Measurements from ENCODE around the gene CNPY1. TPM values are rescaled to one million over a fixed set of nuclear protein-coding genes. Genes with fewer than 3 reads are reported as not detected.

The CNPY1 gene
- polyA plus RNA-seq, 1 of the 3 experiments (the other 2 are of a cell fraction): not detected

- H3K4me3 ChIP-seq (ENCODE audit: low read depth in 2 of 2, low read length in 1 of 2): no peak overlapping the region
- H3K9me3 ChIP-seq: no peaks in the 10 kb centered on the region
- H3K36me3 ChIP-seq (replicated peaks in 1 of 2; ENCODE audit: control insufficient read depth in 1 of 2, insufficient read depth in 2 of 2, low read length in 1 of 2): no peaks in the 10 kb centered on the region
- H3K4me2 ChIP-seq: no peak overlapping the region
- ChIA-PET CTCF (no interaction called here), POLR2A (no interaction called here)
- H3K27ac ChIP-seq (ENCODE audit: low read depth in 2 of 2, low read length in 1 of 2): no peak overlapping the region
- H3F3A ChIP-seq (replicated peaks; ENCODE audit: insufficient read depth): no peaks in the 10 kb centered on the region
- H4K20me1 ChIP-seq (ENCODE audit: insufficient read depth): no peaks in the 10 kb centered on the region
- H3K9ac ChIP-seq: no peak overlapping the region
- peaks cover 27% of the 10 kb centered on the region for H3K27me3 ChIP-seq (ENCODE audit: insufficient read depth)
- H3K4me1 ChIP-seq (ENCODE audit: control insufficient read depth in 1 of 2, insufficient read depth in 2 of 2, low read depth in 1 of 2, low read length in 1 of 2): no peaks in the 10 kb centered on the region
- 59% methylated on average over 9 of the region's 9 CpGs for WGBS (ENCODE audit: low lambda C conversion rate)
- no peaks in the 10 kb centered on the region for H3K79me2 ChIP-seq (ENCODE audit: insufficient read depth)
- no peak for DNase-seq
- no peaks in the 10 kb centered on the region for H3K9me2 ChIP-seq
- TF ChIP-seq RFX5 (IDR thresholded peaks at IDR 0.05; ENCODE audit: low read length) (no peak), ELF1 (IDR thresholded peaks at IDR 0.05) (no peak), PBX3 (IDR thresholded peaks at IDR 0.05) (no peak), RAD21 (IDR thresholded peaks at IDR 0.05; ENCODE audit: low read length) (no peak), TAF1 (IDR thresholded peaks at IDR 0.05; ENCODE audit: borderline replicate concordance, low read depth, low read length) (no peak), FOXM1 (IDR thresholded peaks at IDR 0.05; ENCODE audit: low read depth) (no peak), EP300 (IDR thresholded peaks at IDR 0.05; ENCODE audit: borderline replicate concordance in 1 of 2, low read depth in 1 of 2, low read length in 1 of 2) (no peak), REST (IDR thresholded peaks at IDR 0.05; ENCODE audit: low read depth, low read length) (no peak), GABPA (IDR thresholded peaks at IDR 0.05; ENCODE audit: low read depth) (no peak), NFIC (IDR thresholded peaks at IDR 0.05; ENCODE audit: borderline replicate concordance) (no peak), FOXJ3 (CRISPR knock-in tag; IDR thresholded peaks at IDR 0.05) (no peak), SMC3 (IDR thresholded peaks at IDR 0.05; ENCODE audit: low read depth, low read length) (no peak), NRF1 (IDR thresholded peaks at IDR 0.05; ENCODE audit: low read depth, low read length) (no peak), YY1 (IDR thresholded peaks at IDR 0.05; ENCODE audit: low read depth) (no peak), IRF3 (IDR thresholded peaks at IDR 0.05; ENCODE audit: low read depth, low read length) (no peak)
- H2AFZ ChIP-seq (ENCODE audit: low read depth): no peak overlapping the region
These were observed 15.7 kb upstream of the CNPY1 start for GRCh38 chr7:155562106-155562505.

Measured in SK-N-SH (cell line).